ENCODE measurements around the gene ARVCF. TPM values are rescaled to one million over a fixed set of nuclear protein-coding genes. Genes with fewer than 3 reads are reported as not detected.

ARVCF gene
- total and polyA plus RNA-seq, 9 of the 15 experiments (the other 6 are each of a cell fraction or from before 2014, with no cell fraction given): 0.03 to 97.4 (median 15.6) TPM

DNA sequence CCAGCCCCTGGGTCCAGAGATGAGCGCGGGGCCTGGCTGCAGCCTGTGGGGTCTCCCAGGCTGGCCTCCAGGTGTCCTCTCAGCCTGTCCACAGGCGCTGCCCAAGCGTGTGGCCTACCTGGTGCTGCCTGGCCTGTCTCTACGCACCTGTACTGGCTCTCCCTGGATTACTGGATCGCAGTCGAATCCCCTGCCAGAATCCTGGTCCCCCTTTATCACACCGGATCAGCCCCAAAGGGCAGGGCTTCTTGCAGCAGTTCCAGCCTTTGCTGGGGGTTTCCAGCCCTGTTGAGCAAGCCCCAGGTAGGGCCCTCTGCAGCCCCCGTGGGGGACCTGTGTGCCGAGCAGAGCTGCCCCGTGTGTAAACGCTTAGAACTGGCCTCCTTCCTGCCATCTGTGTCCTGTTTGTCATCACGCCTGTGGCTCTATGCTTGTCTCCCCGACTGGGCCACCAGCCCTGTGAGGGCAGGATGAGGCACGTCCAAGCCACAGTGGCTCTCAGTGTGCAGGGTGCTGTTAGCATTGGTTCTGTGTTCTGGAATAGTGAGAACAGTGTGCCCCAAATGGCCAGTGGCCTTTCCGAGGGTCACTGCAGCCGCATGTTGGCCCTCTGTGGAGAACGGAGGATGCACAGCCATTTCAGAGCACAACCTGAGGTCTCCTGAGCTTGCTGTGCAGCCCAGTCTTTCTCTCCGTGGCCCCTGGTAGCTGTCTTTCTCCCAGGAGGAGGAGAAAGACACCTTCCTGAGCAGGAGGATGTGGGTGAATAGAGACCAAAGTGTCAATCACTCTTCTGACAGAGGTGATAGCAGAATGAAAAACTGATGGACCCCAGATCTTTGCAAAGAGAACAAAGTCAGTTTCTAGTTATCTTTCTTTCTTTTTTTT, 61.1 kb downstream of the ARVCF start (continued):
- TF ChIP-seq, protein P1, sequence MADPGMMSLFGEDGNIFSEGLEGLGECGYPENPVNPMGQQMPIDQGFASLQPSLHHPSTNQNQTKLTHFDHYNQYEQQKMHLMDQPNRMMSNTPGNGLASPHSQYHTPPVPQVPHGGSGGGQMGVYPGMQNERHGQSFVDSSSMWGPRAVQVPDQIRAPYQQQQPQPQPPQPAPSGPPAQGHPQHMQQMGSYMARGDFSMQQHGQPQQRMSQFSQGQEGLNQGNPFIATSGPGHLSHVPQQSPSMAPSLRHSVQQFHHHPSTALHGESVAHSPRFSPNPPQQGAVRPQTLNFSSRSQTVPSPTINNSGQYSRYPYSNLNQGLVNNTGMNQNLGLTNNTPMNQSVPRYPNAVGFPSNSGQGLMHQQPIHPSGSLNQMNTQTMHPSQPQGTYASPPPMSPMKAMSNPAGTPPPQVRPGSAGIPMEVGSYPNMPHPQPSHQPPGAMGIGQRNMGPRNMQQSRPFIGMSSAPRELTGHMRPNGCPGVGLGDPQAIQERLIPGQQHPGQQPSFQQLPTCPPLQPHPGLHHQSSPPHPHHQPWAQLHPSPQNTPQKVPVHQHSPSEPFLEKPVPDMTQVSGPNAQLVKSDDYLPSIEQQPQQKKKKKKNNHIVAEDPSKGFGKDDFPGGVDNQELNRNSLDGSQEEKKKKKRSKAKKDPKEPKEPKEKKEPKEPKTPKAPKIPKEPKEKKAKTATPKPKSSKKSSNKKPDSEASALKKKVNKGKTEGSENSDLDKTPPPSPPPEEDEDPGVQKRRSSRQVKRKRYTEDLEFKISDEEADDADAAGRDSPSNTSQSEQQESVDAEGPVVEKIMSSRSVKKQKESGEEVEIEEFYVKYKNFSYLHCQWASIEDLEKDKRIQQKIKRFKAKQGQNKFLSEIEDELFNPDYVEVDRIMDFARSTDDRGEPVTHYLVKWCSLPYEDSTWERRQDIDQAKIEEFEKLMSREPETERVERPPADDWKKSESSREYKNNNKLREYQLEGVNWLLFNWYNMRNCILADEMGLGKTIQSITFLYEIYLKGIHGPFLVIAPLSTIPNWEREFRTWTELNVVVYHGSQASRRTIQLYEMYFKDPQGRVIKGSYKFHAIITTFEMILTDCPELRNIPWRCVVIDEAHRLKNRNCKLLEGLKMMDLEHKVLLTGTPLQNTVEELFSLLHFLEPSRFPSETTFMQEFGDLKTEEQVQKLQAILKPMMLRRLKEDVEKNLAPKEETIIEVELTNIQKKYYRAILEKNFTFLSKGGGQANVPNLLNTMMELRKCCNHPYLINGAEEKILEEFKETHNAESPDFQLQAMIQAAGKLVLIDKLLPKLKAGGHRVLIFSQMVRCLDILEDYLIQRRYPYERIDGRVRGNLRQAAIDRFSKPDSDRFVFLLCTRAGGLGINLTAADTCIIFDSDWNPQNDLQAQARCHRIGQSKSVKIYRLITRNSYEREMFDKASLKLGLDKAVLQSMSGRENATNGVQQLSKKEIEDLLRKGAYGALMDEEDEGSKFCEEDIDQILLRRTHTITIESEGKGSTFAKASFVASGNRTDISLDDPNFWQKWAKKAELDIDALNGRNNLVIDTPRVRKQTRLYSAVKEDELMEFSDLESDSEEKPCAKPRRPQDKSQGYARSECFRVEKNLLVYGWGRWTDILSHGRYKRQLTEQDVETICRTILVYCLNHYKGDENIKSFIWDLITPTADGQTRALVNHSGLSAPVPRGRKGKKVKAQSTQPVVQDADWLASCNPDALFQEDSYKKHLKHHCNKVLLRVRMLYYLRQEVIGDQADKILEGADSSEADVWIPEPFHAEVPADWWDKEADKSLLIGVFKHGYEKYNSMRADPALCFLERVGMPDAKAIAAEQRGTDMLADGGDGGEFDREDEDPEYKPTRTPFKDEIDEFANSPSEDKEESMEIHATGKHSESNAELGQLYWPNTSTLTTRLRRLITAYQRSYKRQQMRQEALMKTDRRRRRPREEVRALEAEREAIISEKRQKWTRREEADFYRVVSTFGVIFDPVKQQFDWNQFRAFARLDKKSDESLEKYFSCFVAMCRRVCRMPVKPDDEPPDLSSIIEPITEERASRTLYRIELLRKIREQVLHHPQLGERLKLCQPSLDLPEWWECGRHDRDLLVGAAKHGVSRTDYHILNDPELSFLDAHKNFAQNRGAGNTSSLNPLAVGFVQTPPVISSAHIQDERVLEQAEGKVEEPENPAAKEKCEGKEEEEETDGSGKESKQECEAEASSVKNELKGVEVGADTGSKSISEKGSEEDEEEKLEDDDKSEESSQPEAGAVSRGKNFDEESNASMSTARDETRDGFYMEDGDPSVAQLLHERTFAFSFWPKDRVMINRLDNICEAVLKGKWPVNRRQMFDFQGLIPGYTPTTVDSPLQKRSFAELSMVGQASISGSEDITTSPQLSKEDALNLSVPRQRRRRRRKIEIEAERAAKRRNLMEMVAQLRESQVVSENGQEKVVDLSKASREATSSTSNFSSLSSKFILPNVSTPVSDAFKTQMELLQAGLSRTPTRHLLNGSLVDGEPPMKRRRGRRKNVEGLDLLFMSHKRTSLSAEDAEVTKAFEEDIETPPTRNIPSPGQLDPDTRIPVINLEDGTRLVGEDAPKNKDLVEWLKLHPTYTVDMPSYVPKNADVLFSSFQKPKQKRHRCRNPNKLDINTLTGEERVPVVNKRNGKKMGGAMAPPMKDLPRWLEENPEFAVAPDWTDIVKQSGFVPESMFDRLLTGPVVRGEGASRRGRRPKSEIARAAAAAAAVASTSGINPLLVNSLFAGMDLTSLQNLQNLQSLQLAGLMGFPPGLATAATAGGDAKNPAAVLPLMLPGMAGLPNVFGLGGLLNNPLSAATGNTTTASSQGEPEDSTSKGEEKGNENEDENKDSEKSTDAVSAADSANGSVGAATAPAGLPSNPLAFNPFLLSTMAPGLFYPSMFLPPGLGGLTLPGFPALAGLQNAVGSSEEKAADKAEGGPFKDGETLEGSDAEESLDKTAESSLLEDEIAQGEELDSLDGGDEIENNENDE (IDR thresholded peaks at IDR 0.05; ENCODE audit: low read depth, low read length): peak; percentile 27
- TF ChIP-seq MBD2 (IDR thresholded peaks at IDR 0.05; ENCODE audit: borderline replicate concordance, low read depth) (no peak), EWSR1 (IDR thresholded peaks at IDR 0.05; ENCODE audit: borderline replicate concordance, low read depth, partially characterized antibody) (no peak), TCF3 (CRISPR knock-in tag; IDR thresholded peaks at IDR 0.05) (no peak), POLR2B (IDR thresholded peaks at IDR 0.05; ENCODE audit: low read depth, partially characterized antibody) (peak; percentile 38), PHTF2 (CRISPR knock-in tag; IDR thresholded peaks at IDR 0.05) (no peak), ZNF143 (CRISPR knock-in tag; IDR thresholded peaks at IDR 0.05) (no peak)
- TF ChIP-seq, protein P2, sequence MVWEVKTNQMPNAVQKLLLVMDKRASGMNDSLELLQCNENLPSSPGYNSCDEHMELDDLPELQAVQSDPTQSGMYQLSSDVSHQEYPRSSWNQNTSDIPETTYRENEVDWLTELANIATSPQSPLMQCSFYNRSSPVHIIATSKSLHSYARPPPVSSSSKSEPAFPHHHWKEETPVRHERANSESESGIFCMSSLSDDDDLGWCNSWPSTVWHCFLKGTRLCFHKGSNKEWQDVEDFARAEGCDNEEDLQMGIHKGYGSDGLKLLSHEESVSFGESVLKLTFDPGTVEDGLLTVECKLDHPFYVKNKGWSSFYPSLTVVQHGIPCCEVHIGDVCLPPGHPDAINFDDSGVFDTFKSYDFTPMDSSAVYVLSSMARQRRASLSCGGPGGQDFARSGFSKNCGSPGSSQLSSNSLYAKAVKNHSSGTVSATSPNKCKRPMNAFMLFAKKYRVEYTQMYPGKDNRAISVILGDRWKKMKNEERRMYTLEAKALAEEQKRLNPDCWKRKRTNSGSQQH (CRISPR knock-in tag; IDR thresholded peaks at IDR 0.05): no peak
- TF ChIP-seq, protein P3, sequence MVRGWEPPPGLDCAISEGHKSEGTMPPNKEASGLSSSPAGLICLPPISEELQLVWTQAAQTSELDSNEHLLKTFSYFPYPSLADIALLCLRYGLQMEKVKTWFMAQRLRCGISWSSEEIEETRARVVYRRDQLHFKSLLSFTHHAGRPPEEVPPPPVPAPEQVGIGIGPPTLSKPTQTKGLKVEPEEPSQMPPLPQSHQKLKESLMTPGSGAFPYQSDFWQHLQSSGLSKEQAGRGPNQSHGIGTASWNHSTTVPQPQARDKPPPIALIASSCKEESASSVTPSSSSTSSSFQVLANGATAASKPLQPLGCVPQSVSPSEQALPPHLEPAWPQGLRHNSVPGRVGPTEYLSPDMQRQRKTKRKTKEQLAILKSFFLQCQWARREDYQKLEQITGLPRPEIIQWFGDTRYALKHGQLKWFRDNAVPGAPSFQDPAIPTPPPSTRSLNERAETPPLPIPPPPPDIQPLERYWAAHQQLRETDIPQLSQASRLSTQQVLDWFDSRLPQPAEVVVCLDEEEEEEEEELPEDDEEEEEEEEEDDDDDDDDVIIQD (CRISPR knock-in tag; IDR thresholded peaks at IDR 0.05): no peak
- TF ChIP-seq, protein P4, sequence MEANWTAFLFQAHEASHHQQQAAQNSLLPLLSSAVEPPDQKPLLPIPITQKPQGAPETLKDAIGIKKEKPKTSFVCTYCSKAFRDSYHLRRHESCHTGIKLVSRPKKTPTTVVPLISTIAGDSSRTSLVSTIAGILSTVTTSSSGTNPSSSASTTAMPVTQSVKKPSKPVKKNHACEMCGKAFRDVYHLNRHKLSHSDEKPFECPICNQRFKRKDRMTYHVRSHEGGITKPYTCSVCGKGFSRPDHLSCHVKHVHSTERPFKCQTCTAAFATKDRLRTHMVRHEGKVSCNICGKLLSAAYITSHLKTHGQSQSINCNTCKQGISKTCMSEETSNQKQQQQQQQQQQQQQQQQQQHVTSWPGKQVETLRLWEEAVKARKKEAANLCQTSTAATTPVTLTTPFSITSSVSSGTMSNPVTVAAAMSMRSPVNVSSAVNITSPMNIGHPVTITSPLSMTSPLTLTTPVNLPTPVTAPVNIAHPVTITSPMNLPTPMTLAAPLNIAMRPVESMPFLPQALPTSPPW (CRISPR knock-in tag; IDR thresholded peaks at IDR 0.05): no peak

Measured in K562 (cell line).